HG02763 (cell line): ENCODE results near the gene DBH.

Source experiments
- ATAC-seq: cut with Tn5 transposase; IDR thresholded peaks from one replicate; pipeline ENCODE4 v1.9.1; 2021; ENCODE audit warnings: mild to moderate bottlenecking, moderate library complexity; ENCODE audit not compliant: unreplicated experiment

Gene DBH

GRCh38 chr9:133693116-133693515 lies 57.0 kb downstream of the DBH start:
- no peak for ATAC-seq

GRCh38 chr9:133693703-133694529 lies 57.8 kb downstream of the DBH start:
- no peak for ATAC-seq

- no peak for ATAC-seq
Observed at GRCh38 chr9:133694686-133695085, 58.5 kb downstream of the DBH start.

- no peak for ATAC-seq
Observed at GRCh38 chr9:133696071-133696472, 59.9 kb downstream of the DBH start.

- no peak for ATAC-seq
Observed at GRCh38 chr9:133699546-133699945, 63.4 kb downstream of the DBH start.

- ATAC-seq, result no peak
Observed at GRCh38 chr9:133700819-133701320, 64.7 kb downstream of the DBH start.

- ATAC-seq, result no peak
Observed at GRCh38 chr9:133701321-133701980, 65.3 kb downstream of the DBH start.

- ATAC-seq, result no peak
Observed at GRCh38 chr9:133701981-133702797, 66.0 kb downstream of the DBH start.

- ATAC-seq, result no peak
Observed at GRCh38 chr9:133702798-133703590, 66.8 kb downstream of the DBH start.

- no peak for ATAC-seq
Observed at GRCh38 chr9:133703591-133704399, 67.6 kb downstream of the DBH start.

GRCh38 chr9:133704711-133705181 lies 68.6 kb downstream of the DBH start:
- ATAC-seq, result no peak

GRCh38 chr9:133705576-133705975 lies 69.4 kb downstream of the DBH start:
- no peak for ATAC-seq

GRCh38 chr9:133706307-133707050 lies 70.3 kb downstream of the DBH start:
- ATAC-seq, result no peak

- no peak for ATAC-seq
Observed at GRCh38 chr9:133707065-133707762, 71.1 kb downstream of the DBH start.

GRCh38 chr9:133707763-133708245 lies 71.6 kb downstream of the DBH start:
- no peak for ATAC-seq

GRCh38 chr9:133708246-133709014 lies 72.3 kb downstream of the DBH start:
- no peak for ATAC-seq
